ENCODE results near the gene TCTN1.

TCTN1 gene

DNA sequence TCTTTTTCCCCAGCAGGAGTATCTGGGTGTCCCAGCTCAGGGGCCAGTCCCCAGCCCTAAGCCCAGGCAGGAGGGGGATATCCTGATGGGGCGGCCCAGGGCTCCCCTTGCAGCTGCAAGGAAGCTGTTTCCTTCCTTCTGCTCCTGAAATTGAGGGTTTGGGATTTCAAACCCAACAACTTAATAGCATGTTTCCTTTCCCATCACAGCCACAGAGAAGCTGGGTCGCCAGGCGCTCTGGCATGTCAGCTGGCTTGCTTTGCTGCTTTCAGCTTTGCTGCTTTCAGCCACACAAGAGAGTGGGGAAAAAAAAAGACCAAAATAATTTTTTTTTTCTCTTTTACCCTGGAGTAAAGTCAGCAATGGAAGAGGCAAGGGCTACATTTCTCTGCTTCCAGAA, 44.9 kb downstream of the TCTN1 start:
- Histone ChIP-seq H3K4me1 (ENCODE audit: control insufficient read depth in 1 of 2, insufficient read depth in 1 of 2, low read depth in 1 of 2, low read length in 1 of 2) (peaks cover 0 to 8% of the 10 kb centered on the region in 2 experiments), H3K9me3 (no peaks in the 10 kb centered on the region), H3K36me3 (peaks cover 73% of the 10 kb centered on the region), H3K4me3 (ENCODE audit: low read depth in 1 of 2, low read length in 1 of 2) (no peak overlapping the region), H3K27ac (no peak overlapping the region), H3K27me3 (peaks cover 20% of the 10 kb centered on the region)
- TF ChIP-seq, protein P1, sequence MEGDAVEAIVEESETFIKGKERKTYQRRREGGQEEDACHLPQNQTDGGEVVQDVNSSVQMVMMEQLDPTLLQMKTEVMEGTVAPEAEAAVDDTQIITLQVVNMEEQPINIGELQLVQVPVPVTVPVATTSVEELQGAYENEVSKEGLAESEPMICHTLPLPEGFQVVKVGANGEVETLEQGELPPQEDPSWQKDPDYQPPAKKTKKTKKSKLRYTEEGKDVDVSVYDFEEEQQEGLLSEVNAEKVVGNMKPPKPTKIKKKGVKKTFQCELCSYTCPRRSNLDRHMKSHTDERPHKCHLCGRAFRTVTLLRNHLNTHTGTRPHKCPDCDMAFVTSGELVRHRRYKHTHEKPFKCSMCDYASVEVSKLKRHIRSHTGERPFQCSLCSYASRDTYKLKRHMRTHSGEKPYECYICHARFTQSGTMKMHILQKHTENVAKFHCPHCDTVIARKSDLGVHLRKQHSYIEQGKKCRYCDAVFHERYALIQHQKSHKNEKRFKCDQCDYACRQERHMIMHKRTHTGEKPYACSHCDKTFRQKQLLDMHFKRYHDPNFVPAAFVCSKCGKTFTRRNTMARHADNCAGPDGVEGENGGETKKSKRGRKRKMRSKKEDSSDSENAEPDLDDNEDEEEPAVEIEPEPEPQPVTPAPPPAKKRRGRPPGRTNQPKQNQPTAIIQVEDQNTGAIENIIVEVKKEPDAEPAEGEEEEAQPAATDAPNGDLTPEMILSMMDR (IDR thresholded peaks at IDR 0.05), result no peak

DNA sequence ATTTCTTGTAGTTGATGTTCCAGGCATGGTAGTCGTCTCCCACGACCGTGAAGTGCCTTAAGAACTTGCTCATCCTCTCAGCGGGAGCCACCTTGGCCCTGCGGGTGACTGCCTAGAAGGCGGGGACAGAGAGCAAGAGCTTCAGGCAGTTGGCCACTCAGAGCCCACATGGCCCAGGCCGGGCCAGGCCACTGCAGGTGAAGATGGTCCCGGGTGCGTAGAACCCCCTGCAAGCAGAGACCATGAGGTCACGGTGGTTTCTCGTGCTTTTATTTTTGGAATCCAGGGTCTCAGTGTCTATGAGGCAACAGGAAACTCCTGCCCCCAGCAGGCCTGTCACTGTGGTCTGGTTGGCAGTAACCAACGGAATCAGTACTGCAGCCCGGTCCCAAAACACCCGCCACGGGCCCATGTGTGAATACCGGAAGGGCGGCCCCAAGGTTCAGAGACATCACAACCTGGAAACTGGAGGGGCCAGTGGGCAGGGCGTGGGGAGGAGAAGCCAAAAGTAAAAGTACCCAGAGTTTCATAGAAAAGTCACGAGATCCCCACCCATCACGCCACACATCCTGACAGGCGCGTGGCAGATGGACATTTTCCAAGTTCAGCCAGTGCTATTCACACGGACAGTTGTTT, 47.5 kb downstream of the TCTN1 start:
- Histone ChIP-seq H3K4me1 (ENCODE audit: control insufficient read depth in 1 of 2, insufficient read depth in 1 of 2, low read depth in 1 of 2, low read length in 1 of 2) (peaks cover 0 to 8% of the 10 kb centered on the region in 2 experiments), H3K9me3 (no peaks in the 10 kb centered on the region), H3K27me3 (peaks cover 20% of the 10 kb centered on the region), H3K36me3 (peaks cover 47% of the 10 kb centered on the region), H3K4me3 (ENCODE audit: low read depth in 1 of 2, low read length in 1 of 2) (no peak overlapping the region), H3K27ac (no peak overlapping the region)
- TF ChIP-seq, protein P1 (IDR thresholded peaks at IDR 0.05), result no peak

DNA sequence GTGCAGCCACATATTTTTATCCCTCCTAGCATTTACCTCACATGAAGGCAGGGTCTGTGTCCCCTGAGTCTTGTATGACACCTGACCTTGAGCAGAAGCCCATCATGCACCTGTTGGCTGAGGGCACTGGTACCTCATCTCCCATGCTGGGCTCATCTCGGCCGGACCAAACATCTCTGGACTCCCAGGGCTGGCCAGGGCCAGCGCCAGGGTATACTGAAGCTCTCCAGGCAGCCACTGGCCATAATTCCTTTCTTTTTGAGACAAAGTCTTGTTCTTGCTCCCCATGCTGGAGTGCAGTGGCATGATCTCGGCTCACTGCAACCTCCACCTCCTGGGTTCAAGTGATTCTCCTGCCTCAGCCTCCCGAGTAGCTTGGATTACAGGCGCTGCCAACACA, 53.0 kb downstream of the TCTN1 start:
- Histone ChIP-seq H3K4me3 (ENCODE audit: low read depth in 1 of 2, low read length in 1 of 2) (no peak overlapping the region), H3K27me3 (peaks cover 6% of the 10 kb centered on the region), H3K36me3 (peaks cover 30% of the 10 kb centered on the region), H3K9me3 (no peaks in the 10 kb centered on the region), H3K27ac (no peak overlapping the region), H3K4me1 (ENCODE audit: control insufficient read depth in 1 of 2, insufficient read depth in 1 of 2, low read depth in 1 of 2, low read length in 1 of 2) (peaks cover 0 to 2% of the 10 kb centered on the region in 2 experiments)
- TF ChIP-seq, protein P1 (IDR thresholded peaks at IDR 0.05), result no peak

DNA sequence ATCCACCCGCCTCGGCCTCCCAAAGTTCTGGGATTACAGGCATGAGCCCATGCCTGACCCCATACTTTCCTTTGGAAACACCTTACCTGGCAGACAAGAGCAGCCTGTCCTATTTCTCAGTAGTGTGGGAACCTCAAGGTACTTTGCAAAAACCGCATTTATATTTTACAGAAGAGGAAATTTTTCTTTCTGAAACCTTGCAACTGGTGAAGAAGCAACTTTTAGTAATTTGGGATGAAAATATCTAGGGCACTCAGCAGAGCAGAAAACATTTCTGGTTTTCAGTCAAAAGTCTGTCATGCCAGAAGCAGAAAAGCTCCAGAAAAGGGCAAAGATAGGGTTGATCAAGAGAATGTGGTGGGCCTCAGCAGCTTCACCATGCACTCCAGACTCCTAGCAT, 53.7 kb downstream of the TCTN1 start:
- TF ChIP-seq, protein P1 (IDR thresholded peaks at IDR 0.05), result no peak
- peak overlapping the region; percentile 13 for H3K27ac ChIP-seq
- H3K27me3 ChIP-seq, result no peaks in the 10 kb centered on the region
- H3K9me3 ChIP-seq, result no peaks in the 10 kb centered on the region
- H3K4me3 ChIP-seq (ENCODE audit: low read depth in 1 of 2, low read length in 1 of 2), result no peak overlapping the region
- no peaks in the 10 kb centered on the region for H3K4me1 ChIP-seq (ENCODE audit: control insufficient read depth in 1 of 2, insufficient read depth in 1 of 2, low read depth in 1 of 2, low read length in 1 of 2)
- peaks cover 30% of the 10 kb centered on the region for H3K36me3 ChIP-seq

DNA sequence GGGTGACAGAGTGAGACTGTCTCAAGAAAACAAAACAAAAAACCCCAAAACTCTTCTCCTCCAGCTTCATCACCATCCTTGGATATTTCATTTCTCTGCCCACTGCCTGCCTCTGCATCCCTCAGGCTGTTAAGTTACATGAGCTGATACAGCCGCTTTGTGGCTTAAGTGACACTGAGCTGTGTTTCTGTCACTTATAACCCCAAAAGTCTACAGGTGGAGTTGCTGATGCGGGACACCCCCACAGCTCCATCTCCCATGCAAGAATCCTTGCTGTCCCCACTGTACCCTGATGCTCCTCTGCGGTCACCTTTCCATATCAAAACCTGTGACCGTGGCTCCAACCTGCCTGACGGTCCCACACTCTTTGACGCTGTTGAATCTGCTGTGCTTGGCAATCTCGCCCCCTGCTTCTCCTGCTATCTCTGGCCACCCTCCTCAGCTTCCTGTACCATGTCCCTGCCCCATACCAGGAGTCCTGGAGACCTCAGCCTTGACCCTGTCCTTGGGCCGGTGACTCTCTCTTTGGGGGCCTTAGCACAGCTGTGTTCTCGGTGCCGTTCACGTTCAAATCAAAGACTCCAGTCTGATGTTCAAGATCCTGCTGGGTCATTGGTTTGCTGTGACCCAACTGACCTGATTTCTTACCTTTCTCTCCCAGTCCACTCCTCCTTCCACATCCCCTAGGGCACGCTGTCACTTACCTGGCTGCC, 54.7 kb downstream of the TCTN1 start:
- TF ChIP-seq, protein P1 (IDR thresholded peaks at IDR 0.05), result no peak
- Histone ChIP-seq H3K9me3 (no peaks in the 10 kb centered on the region), H3K4me1 (ENCODE audit: control insufficient read depth in 1 of 2, insufficient read depth in 1 of 2, low read depth in 1 of 2, low read length in 1 of 2) (no peaks in the 10 kb centered on the region), H3K4me3 (ENCODE audit: low read depth in 1 of 2, low read length in 1 of 2) (no peak overlapping the region), H3K27ac (no peak overlapping the region), H3K36me3 (peaks cover 32% of the 10 kb centered on the region), H3K27me3 (no peaks in the 10 kb centered on the region)
